ENCODE measurements around the gene CTNS.

Gene CTNS

DNA sequence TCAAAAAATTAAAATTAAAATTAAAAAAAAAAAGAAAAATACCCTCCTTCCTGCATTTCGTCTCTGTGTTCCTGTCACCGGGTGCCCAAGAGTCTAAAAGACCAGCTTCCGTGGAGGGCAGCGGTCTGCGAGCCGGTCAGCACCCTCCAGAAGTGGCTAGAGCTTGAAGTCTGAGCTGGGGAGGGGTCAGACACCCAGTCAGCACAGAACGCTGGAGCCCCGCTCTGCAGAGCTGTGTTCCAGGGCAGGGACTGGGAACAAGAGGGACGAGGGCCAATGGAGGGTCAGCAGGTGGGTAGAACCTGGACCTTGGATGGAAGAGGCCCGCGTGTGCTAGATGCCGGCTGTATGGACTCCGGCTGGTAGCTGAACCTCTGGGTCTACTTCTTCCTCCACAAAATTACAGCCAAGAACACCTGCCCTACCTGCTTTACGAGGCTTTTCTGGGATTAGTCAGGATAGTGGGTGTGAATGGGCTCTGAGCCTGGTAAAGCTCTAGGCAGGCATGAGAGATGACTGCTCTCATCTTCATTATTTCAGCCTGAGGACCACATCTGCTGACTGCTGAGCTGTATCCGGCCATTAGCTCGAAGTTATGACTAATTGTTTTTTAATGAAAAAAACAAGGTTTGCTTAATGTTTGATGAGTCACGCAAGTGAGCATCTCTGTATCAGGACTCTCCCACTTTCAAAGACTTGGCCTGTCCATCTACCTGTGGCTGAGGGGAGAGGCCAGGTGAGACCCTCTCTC, 33.3 kb upstream of the CTNS start:
- TF ChIP-seq CTCF (conservative IDR thresholded peaks at IDR 0.05; ENCODE audit: low read depth, low read length): no peak
- H3K4me3 ChIP-seq (ENCODE audit: low read length): no peak overlapping the region
- DNase-seq (ENCODE audit: low read depth): no peak

- no peak for DNase-seq (ENCODE audit: low read depth)
- H3K4me3 ChIP-seq (ENCODE audit: low read length): no peak overlapping the region
- no peak for TF ChIP-seq CTCF (conservative IDR thresholded peaks at IDR 0.05; ENCODE audit: low read depth, low read length)
Observed at GRCh38 chr17:3603870-3604259, 32.7 kb upstream of the CTNS start.

- DNase-seq (ENCODE audit: low read depth): no peak
- H3K4me3 ChIP-seq (ENCODE audit: low read length): no peak overlapping the region
- TF ChIP-seq CTCF (conservative IDR thresholded peaks at IDR 0.05; ENCODE audit: low read depth, low read length): no peak
Observed at GRCh38 chr17:3609689-3610088, 26.9 kb upstream of the CTNS start.

DNA sequence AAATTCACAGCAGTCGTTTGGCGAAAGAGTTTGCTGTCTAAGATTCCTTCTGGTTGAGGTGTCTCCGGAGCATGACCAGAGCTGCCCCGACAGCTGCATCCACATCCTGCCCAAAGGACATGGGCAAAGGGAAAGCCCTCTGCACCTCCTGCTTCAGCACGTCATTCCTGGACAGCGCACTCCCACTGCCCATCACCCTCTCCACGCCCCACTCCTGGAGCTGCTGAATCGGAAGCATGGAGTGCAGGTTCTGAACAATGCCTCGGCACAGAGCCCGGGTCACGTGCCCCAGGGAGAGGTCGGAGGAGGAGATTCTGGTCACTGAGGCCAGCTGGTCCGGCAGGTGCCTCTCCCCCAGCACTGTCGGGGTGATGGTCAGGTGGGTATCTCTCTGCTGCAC, 26.0 kb upstream of the CTNS start:
- no peak overlapping the region for H3K4me3 ChIP-seq (ENCODE audit: low read length)
- TF ChIP-seq CTCF (conservative IDR thresholded peaks at IDR 0.05; ENCODE audit: low read depth, low read length): no peak
- no peak for DNase-seq (ENCODE audit: low read depth)

GRCh38 chr17:3613124-3613523, 23.4 kb upstream of the CTNS start:
- H3K4me3 ChIP-seq (ENCODE audit: low read length): no peak overlapping the region
- no peak for DNase-seq (ENCODE audit: low read depth)
- no peak for TF ChIP-seq CTCF (conservative IDR thresholded peaks at IDR 0.05; ENCODE audit: low read depth, low read length)

DNA sequence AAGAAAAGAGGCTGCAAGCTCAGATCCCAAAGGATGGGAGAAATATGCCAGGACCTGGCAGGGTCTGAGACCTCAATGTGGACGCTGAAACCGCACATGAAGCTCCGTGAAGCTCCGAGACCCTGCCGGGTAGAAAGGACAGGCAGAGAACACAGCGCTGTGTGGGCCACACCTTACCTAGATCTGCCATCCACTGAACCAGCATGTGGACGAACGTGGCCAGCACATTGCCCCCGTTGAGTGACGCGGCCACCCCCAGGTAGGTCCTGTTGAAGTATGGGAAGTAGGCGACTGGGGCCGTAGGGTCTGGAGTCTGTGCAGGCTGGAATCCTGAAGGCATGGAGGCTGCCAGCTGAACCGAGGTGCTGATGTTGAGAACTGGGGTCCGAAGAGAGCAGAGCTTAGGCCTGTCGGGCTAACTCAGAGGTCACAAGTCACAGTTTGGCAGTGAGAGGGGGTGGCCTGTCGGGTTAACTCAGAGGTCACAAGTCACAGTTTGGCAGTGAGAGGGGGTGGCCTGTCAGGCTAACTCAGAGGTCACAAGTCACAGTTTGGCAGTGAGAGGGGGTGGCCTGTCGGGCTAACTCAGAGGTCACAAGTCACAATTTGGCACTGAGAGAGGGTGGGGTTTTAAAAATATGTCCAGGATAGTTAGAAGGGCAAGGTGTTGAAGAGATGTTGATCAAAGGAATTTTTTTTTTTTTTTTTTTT, 21.2 kb upstream of the CTNS start:
- DNase-seq (ENCODE audit: low read depth): no peak
- TF ChIP-seq CTCF (conservative IDR thresholded peaks at IDR 0.05; ENCODE audit: low read depth, low read length): no peak
- no peak overlapping the region for H3K4me3 ChIP-seq (ENCODE audit: low read length)
